Stimulated activated CD4-positive, alpha-beta T cell treated with anti-CD3 and anti-CD28 coated beads, Interleukin-4, amount 100 ng/mL, for 24 hours (primary cell): Measurements from ENCODE around the gene ARHGEF17.

Experiments
- DNase-seq: peaks from one replicate; pipeline ENCODE4 v3.0.0-alpha.2; 2020

ARHGEF17 gene

GRCh38 chr11:73361953-73362776, 54.1 kb downstream of the ARHGEF17 start:
- no peak for DNase-seq

- no peak for DNase-seq
Observed at GRCh38 chr11:73363147-73363546, 55.1 kb downstream of the ARHGEF17 start.

- DNase-seq: no peak
Observed at GRCh38 chr11:73365352-73366264, 57.5 kb downstream of the ARHGEF17 start.

GRCh38 chr11:73366265-73366610, 58.2 kb downstream of the ARHGEF17 start:
- DNase-seq: no peak

- DNase-seq: no peak
Observed at GRCh38 chr11:73366953-73367352, 58.9 kb downstream of the ARHGEF17 start.

- DNase-seq: peak; percentile 22
Observed at GRCh38 chr11:73367482-73368024, 59.5 kb downstream of the ARHGEF17 start.

GRCh38 chr11:73372375-73372993, 64.4 kb downstream of the ARHGEF17 start:
- no peak for DNase-seq

GRCh38 chr11:73374151-73374550, 66.1 kb downstream of the ARHGEF17 start:
- DNase-seq: no peak

GRCh38 chr11:73375830-73376159, 67.7 kb downstream of the ARHGEF17 start:
- no peak for DNase-seq

- peak; percentile 92 for DNase-seq
Observed at GRCh38 chr11:73376160-73376802, 68.2 kb downstream of the ARHGEF17 start, which contains the start of gene RELT. RELT (plus strand) TSS chr11:73376399; CDS start chr11:73389137, 12,738 bp downstream.

- peak; percentile 65 for DNase-seq
Observed at GRCh38 chr11:73376803-73377629, 68.9 kb downstream of the ARHGEF17 start.

GRCh38 chr11:73379189-73379880, 71.3 kb downstream of the ARHGEF17 start:
- no peak for DNase-seq

- DNase-seq: no peak
Observed at GRCh38 chr11:73380331-73380730, 72.3 kb downstream of the ARHGEF17 start.

- DNase-seq: no peak
Observed at GRCh38 chr11:73380897-73381410, 72.9 kb downstream of the ARHGEF17 start.

- DNase-seq: no peak
Observed at GRCh38 chr11:73381589-73381988, 73.5 kb downstream of the ARHGEF17 start.

GRCh38 chr11:73382183-73382582, 74.1 kb downstream of the ARHGEF17 start:
- no peak for DNase-seq

GRCh38 chr11:73382747-73383146, 74.7 kb downstream of the ARHGEF17 start:
- DNase-seq: no peak

- no peak for DNase-seq
Observed at GRCh38 chr11:73383249-73384124, 75.4 kb downstream of the ARHGEF17 start.

- DNase-seq: no peak
Observed at GRCh38 chr11:73384125-73384441, 76.0 kb downstream of the ARHGEF17 start.

- no peak for DNase-seq
Observed at GRCh38 chr11:73384531-73384871, 76.4 kb downstream of the ARHGEF17 start.
